Measurements from ENCODE around the gene PALLD. TPM values are rescaled to one million over a fixed set of nuclear protein-coding genes. Genes with fewer than 3 reads are reported as not detected.

The PALLD gene
- total RNA-seq, 1 experiment from 2014 or later = 23.7 TPM

- TF ChIP-seq MXD4 (CRISPR knock-in tag; IDR thresholded peaks at IDR 0.05; ENCODE audit: borderline replicate concordance) (no peak), CREB1 (CRISPR knock-in tag; IDR thresholded peaks at IDR 0.05) (no peak), IRF1 (CRISPR knock-in tag; IDR thresholded peaks at IDR 0.05) (no peak), E2F4 (CRISPR knock-in tag; IDR thresholded peaks at IDR 0.05; ENCODE audit: borderline replicate concordance, low read depth) (no peak)
Measured at GRCh38 chr4:168740691-168741090, 243.8 kb downstream of the PALLD start (continued).

- no peak for DNase-seq (ENCODE audit: low spot score)
- no peak for ATAC-seq
- H3K4me3 Mint-ChIP-seq = no peak overlapping the region
Measured at GRCh38 chr4:168741281-168742173, 244.7 kb downstream of the PALLD start.

More at GRCh38 chr4:168741281-168742173, 244.7 kb downstream of the PALLD start:
- POLR2A ChIA-PET = no interaction called here
- Mint-ChIP-seq H3K4me1 (peaks cover 19% of the 10 kb centered on the region), H3K9me3 (no peaks in the 10 kb centered on the region), H3K36me3 (no peaks in the 10 kb centered on the region), H3K27ac (no peak overlapping the region), H3K27me3 (ENCODE audit: low read depth) (peaks cover 4% of the 10 kb centered on the region)
- CTCF ChIA-PET = no interaction called here
- TF ChIP-seq ERG (CRISPR knock-in tag; IDR thresholded peaks at IDR 0.05) = no peak
- TF ChIP-seq NR3C1 (CRISPR knock-in tag; conservative IDR thresholded peaks at IDR 0.05; ENCODE audit: low read depth) = no peak
- no peak for TF ChIP-seq FOXP1 (CRISPR knock-in tag; IDR thresholded peaks at IDR 0.05; ENCODE audit: borderline replicate concordance)
- no peak for TF ChIP-seq ETV6 (CRISPR knock-in tag; IDR thresholded peaks at IDR 0.05)
- TF ChIP-seq FOXP4 (CRISPR knock-in tag; IDR thresholded peaks at IDR 0.05) = no peak
- no peak for TF ChIP-seq ELF4 (CRISPR knock-in tag; IDR thresholded peaks at IDR 0.05; ENCODE audit: low read depth)
- TF ChIP-seq HMGXB4 (CRISPR knock-in tag; IDR thresholded peaks at IDR 0.05) = no peak
- TF ChIP-seq E2F1 (CRISPR knock-in tag; IDR thresholded peaks at IDR 0.05) = no peak
- TF ChIP-seq AR (CRISPR knock-in tag; IDR thresholded peaks at IDR 0.05) = no peak
- no peak for TF ChIP-seq ZNF423 (CRISPR knock-in tag; IDR thresholded peaks at IDR 0.05)
- no peak for TF ChIP-seq CBFB (CRISPR knock-in tag; IDR thresholded peaks at IDR 0.05; ENCODE audit: low read depth)
- TF ChIP-seq E2F4 (CRISPR knock-in tag; IDR thresholded peaks at IDR 0.05; ENCODE audit: borderline replicate concordance, low read depth) = no peak

Data from WTC11 (cell line).